Suprapubic skin (tissue), 4 donors: ENCODE data around the gene CCDC88C.

Experiments used
- CTCF ChIP-seq, 2 donors: fragments of 200-600 bp in 1 of 2; fragments of 450-650 bp in 1 of 2; sonication (generic) in 1 of 2; IDR thresholded peaks; one replicate each; pipeline ENCODE4 v1.5.1; 2016 to 2019; ENCODE audit warnings: antibody characterized with exemption in 2 of 2, mild to moderate bottlenecking in 1 of 2, moderate library complexity in 1 of 2
- EP300 ChIP-seq: sonication (generic); formaldehyde crosslinking; IDR thresholded peaks from one replicate; pipeline ENCODE4 v1.6.1; 2017; ENCODE audit warnings: antibody characterized with exemption
- POLR2A ChIP-seq, 2 donors: fragments of 450-650 bp; IDR thresholded peaks; one replicate each; pipeline ENCODE4 v1.6.1; 2017; ENCODE audit warnings: antibody characterized with exemption in 2 of 2, mild to moderate bottlenecking in 2 of 2, moderate library complexity in 2 of 2
- POLR2AphosphoS5 ChIP-seq, 3 donors: sonication (generic); formaldehyde crosslinking; IDR thresholded peaks; one replicate each; pipeline ENCODE4 v1.6.1; 2017; ENCODE audit warnings: antibody characterized with exemption in 3 of 3

GRCh38 chr14:91416744-91417119, 888 bp downstream of the CCDC88C start:
- TF ChIP-seq CTCF (IDR thresholded peaks at IDR 0.05): no peak
- TF ChIP-seq EP300: no peak
- TF ChIP-seq POLR2AphosphoS5 (IDR thresholded peaks at IDR 0.05): no peak
- no peak for TF ChIP-seq POLR2A (IDR thresholded peaks at IDR 0.05)
